Measurements from ENCODE around the gene FAM135A. TPM values are rescaled to one million over a fixed set of nuclear protein-coding genes. Genes with fewer than 3 reads are reported as not detected.
"Not testable (repeated sequence)": the region's sequence is repeated elsewhere in the genome, so short reads cannot be mapped to it uniquely, and the experiment has no call there.

The FAM135A gene
- total and polyA plus RNA-seq, 12 donors, result 4.8 to 18.0 (median 12.8) TPM

- Histone ChIP-seq H3K9me3 (peaks cover 0 to 5% (median 0%) of the 10 kb centered on the region in 11 donors), H3K27me3 (no peaks in the 10 kb centered on the region), H3K4me3 (no peak overlapping the region), H3K27ac (no peak overlapping the region), H3K4me1 (no peaks in the 10 kb centered on the region), H3K36me3 (peaks cover 0 to 58% (median 8%) of the 10 kb centered on the region in 9 donors)
- no peak for TF ChIP-seq CTCF (IDR thresholded peaks at IDR 0.05)
- 85 to 98% methylated on average over 2 of the region's 2 CpGs for WGBS, 2 donors
- DNase-seq (no peak), ATAC-seq (no peak)
- intact Hi-C loops (cut with DNase I), result no loop called here
Observed at GRCh38 chr6:70445001-70445400, 31.7 kb downstream of the FAM135A start.

- H3K27me3 ChIP-seq; ATAC-seq; intact Hi-C loops (cut with DNase I); H3K4me1 ChIP-seq; H3K27ac ChIP-seq; H3K4me3 ChIP-seq; DNase-seq: not testable (repeated sequence)
- WGBS, 2 donors, result 73 to 76% methylated on average over 13 of the region's 13 CpGs
- Histone ChIP-seq H3K9me3 (peaks cover 0 to 12% (median 0%) of the 10 kb centered on the region in 11 donors), H3K36me3 (peaks cover 0 to 43% (median 8%) of the 10 kb centered on the region in 9 donors)
Observed at GRCh38 chr6:70447343-70448070, 34.2 kb downstream of the FAM135A start.

- H3K4me1 ChIP-seq; ATAC-seq; H3K27ac ChIP-seq; H3K4me3 ChIP-seq; DNase-seq; intact Hi-C loops (cut with DNase I); H3K27me3 ChIP-seq: not testable (repeated sequence)
- Histone ChIP-seq H3K36me3 (peaks cover 0 to 44% (median 4%) of the 10 kb centered on the region in 9 donors), H3K9me3 (peaks cover 0 to 12% (median 0%) of the 10 kb centered on the region in 11 donors)
- 96 to 98% methylated on average over 2 of the region's 2 CpGs for WGBS, 2 donors
Observed at GRCh38 chr6:70453899-70454298, 40.6 kb downstream of the FAM135A start.

- 85 to 96% methylated on average over 1 of the region's 1 CpG for WGBS, 2 donors
- TF ChIP-seq CTCF (IDR thresholded peaks at IDR 0.05), result no peak
- Histone ChIP-seq H3K27ac (no peak overlapping the region), H3K4me1 (no peaks in the 10 kb centered on the region), H3K36me3 (peaks cover 0 to 41% (median 4%) of the 10 kb centered on the region in 9 donors), H3K27me3 (no peaks in the 10 kb centered on the region), H3K4me3 (no peak overlapping the region), H3K9me3 (no peaks in the 10 kb centered on the region)
- intact Hi-C loops (cut with DNase I), result no loop called here
- no peak for ATAC-seq
- no peak for DNase-seq
Observed at GRCh38 chr6:70456735-70457134, 43.4 kb downstream of the FAM135A start.

GRCh38 chr6:70459235-70459634, 45.9 kb downstream of the FAM135A start:
- Histone ChIP-seq H3K9me3 (no peaks in the 10 kb centered on the region), H3K27me3 (no peaks in the 10 kb centered on the region), H3K36me3 (peaks cover 0 to 26% (median 0%) of the 10 kb centered on the region in 9 donors), H3K27ac (no peak overlapping the region), H3K4me3 (no peak overlapping the region), H3K4me1 (no peaks in the 10 kb centered on the region)
- intact Hi-C loops (cut with DNase I), result no loop called here
- no peak for ATAC-seq
- no peak for TF ChIP-seq CTCF (IDR thresholded peaks at IDR 0.05)
- DNase-seq, result no peak
- 80 to 84% methylated on average over 2 of the region's 2 CpGs for WGBS, 2 donors

- not testable (repeated sequence) for H3K27me3 ChIP-seq, ATAC-seq
Observed at GRCh38 chr6:70459699-70460098, 46.4 kb downstream of the FAM135A start.

More at GRCh38 chr6:70459699-70460098, 46.4 kb downstream of the FAM135A start:
- H3K4me3 ChIP-seq; H3K4me1 ChIP-seq; H3K9me3 ChIP-seq; DNase-seq; H3K27ac ChIP-seq; intact Hi-C loops (cut with DNase I): not testable (repeated sequence)
- WGBS, 2 donors, result 98% methylated on average over 14 of the region's 14 CpGs
- H3K36me3 ChIP-seq, result peaks cover 0 to 26% (median 0%) of the 10 kb centered on the region in 9 donors
